H9 (cell line): Measurements from ENCODE around the gene IFT81. TPM values are rescaled to one million over a fixed set of nuclear protein-coding genes. Genes with fewer than 3 reads are reported as not detected.

ENCODE experiments used
- DNase-seq: peaks from one replicate; pipeline ENCODE4 v3.0.0-alpha.2; 2017
- H2AFZ ChIP-seq: one replicate; pipeline ENCODE4 v1.6.1; 2013; ENCODE audit warnings: mild to moderate bottlenecking, low read length, control low read depth, moderate library complexity
- H2AK5ac ChIP-seq: 2 replicates; pipeline ENCODE4 v1.6.1; 2013; ENCODE audit warnings: low read length, control low read depth, mixed read lengths; ENCODE audit not compliant: insufficient read length
- H2BK120ac ChIP-seq: one replicate; pipeline ENCODE4 v1.6.1; 2013; ENCODE audit warnings: low read depth, mild to moderate bottlenecking, low read length, control low read depth, inconsistent platforms; ENCODE audit not compliant: poor library complexity, severe bottlenecking
- H2BK12ac ChIP-seq: 2 replicates; pipeline ENCODE4 v1.6.1; 2013; ENCODE audit warnings: low read length, control low read depth, mixed read lengths, low read depth; ENCODE audit not compliant: insufficient read length
- H2BK15ac ChIP-seq: 2 replicates; pipeline ENCODE4 v1.6.1; 2013; ENCODE audit warnings: low read depth, low read length, control low read depth
- H2BK20ac ChIP-seq: one replicate; pipeline ENCODE4 v1.6.1; 2013; ENCODE audit warnings: low read depth, mild to moderate bottlenecking, low read length, control low read depth, inconsistent platforms; ENCODE audit not compliant: poor library complexity, severe bottlenecking
- H2BK5ac ChIP-seq: 2 replicates; pipeline ENCODE4 v1.6.1; 2013; ENCODE audit warnings: low read length, control low read depth, mixed read lengths; ENCODE audit not compliant: insufficient read length
- H3K14ac ChIP-seq: 2 replicates; pipeline ENCODE4 v1.6.1; 2013; ENCODE audit warnings: low read length, control low read depth; ENCODE audit not compliant: insufficient read depth
- H3K18ac ChIP-seq: 2 replicates; pipeline ENCODE4 v1.6.1; 2013; ENCODE audit warnings: low read depth, mild to moderate bottlenecking, mixed read lengths, low read length, control low read depth; ENCODE audit not compliant: insufficient read length
- H3K23ac ChIP-seq: 2 replicates; pipeline ENCODE4 v1.6.1; 2013; ENCODE audit warnings: low read length, control low read depth, mixed read lengths, low read depth; ENCODE audit not compliant: insufficient read length
- H3K23me2 ChIP-seq: 2 replicates; pipeline ENCODE4 v1.6.1; 2013; ENCODE audit warnings: low read depth, mild to moderate bottlenecking, mixed read lengths, low read length, control low read depth; ENCODE audit not compliant: insufficient read length, poor library complexity, severe bottlenecking
- H3K27ac ChIP-seq: 2 replicates; pipeline ENCODE4 v1.5.1; 2013; ENCODE audit warnings: low read length, control low read depth, mixed read lengths, low read depth; ENCODE audit not compliant: insufficient read length
- H3K27me3 ChIP-seq: 2 replicates; pipeline ENCODE4 v1.6.1; 2013; ENCODE audit warnings: low read length, control low read depth, inconsistent platforms; ENCODE audit not compliant: insufficient read depth
- H3K4ac ChIP-seq: 2 replicates; pipeline ENCODE4 v1.6.1; 2013; ENCODE audit warnings: low read depth, mild to moderate bottlenecking, control low read depth, inconsistent platforms, low read length, moderate library complexity
- H3K4me1 ChIP-seq: 2 replicates; pipeline ENCODE4 v1.6.1; 2013; ENCODE audit warnings: low read length, control low read depth, inconsistent platforms; ENCODE audit not compliant: insufficient read depth
- H3K4me2 ChIP-seq: 2 replicates; pipeline ENCODE4 v1.6.1; 2013; ENCODE audit warnings: low read length, control low read depth, mixed read lengths; ENCODE audit not compliant: insufficient read length, insufficient read depth
- H3K56ac ChIP-seq: 2 replicates; pipeline ENCODE4 v1.6.1; 2013; ENCODE audit warnings: low read depth, mild to moderate bottlenecking, mixed read lengths, low read length, control low read depth; ENCODE audit not compliant: insufficient read length
- H3K79me1 ChIP-seq: 2 replicates; pipeline ENCODE4 v1.6.1; 2013; ENCODE audit warnings: low read depth, mild to moderate bottlenecking, moderate library complexity, low read length, control low read depth, inconsistent platforms; ENCODE audit not compliant: insufficient read depth, poor library complexity, severe bottlenecking
- H3K79me2 ChIP-seq: 2 replicates; pipeline ENCODE4 v1.6.1; 2013; ENCODE audit warnings: low read length, control low read depth, inconsistent platforms; ENCODE audit not compliant: insufficient read depth
- H3K9ac ChIP-seq: 2 replicates; pipeline ENCODE4 v1.6.1; 2013; ENCODE audit warnings: low read length, control low read depth, mixed read lengths; ENCODE audit not compliant: insufficient read length; ENCODE audit errors: extremely low read depth
- H3K9me3 ChIP-seq: one replicate; pipeline ENCODE4 v1.6.1; 2013; ENCODE audit warnings: low read depth, low read length, inconsistent platforms; ENCODE audit not compliant: control insufficient read depth
- H3T11ph ChIP-seq: one replicate; pipeline ENCODE4 v1.6.1; 2013; ENCODE audit warnings: mild to moderate bottlenecking, low read length, control low read depth, inconsistent platforms
- H4K20me1 ChIP-seq: one replicate; pipeline ENCODE4 v1.6.1; 2013; ENCODE audit not compliant: control insufficient read depth, insufficient read length, insufficient read depth
- H4K5ac ChIP-seq: 2 replicates; pipeline ENCODE4 v1.6.1; 2013; ENCODE audit warnings: low read depth, mild to moderate bottlenecking, mixed read lengths, low read length, control low read depth; ENCODE audit not compliant: insufficient read length
- H4K8ac ChIP-seq: replicated peaks from 2 replicates; pipeline ENCODE4 v1.6.1; 2013; ENCODE audit warnings: low read length, control low read depth, mixed read lengths, low read depth; ENCODE audit not compliant: insufficient read length
- H4K91ac ChIP-seq: 2 replicates; pipeline ENCODE4 v1.6.1; 2013; ENCODE audit warnings: low read depth, mild to moderate bottlenecking, moderate library complexity, mixed read lengths, low read length, control low read depth; ENCODE audit not compliant: insufficient read length
- H3K27ac Mint-ChIP-seq, 3 experiments: 2 replicates in 2 of 3; 3 replicates in 1 of 3; pipeline ENCODE4 v1.8.0; 2020 to 2021; ENCODE audit warnings: mixed read lengths in 3 of 3, mild to moderate bottlenecking in 1 of 3, moderate library complexity in 1 of 3
- H3K27me3 Mint-ChIP-seq: 2 replicates; pipeline ENCODE4 v1.8.0; 2021; ENCODE audit warnings: low read depth, mild to moderate bottlenecking, moderate library complexity, mixed read lengths
- H3K36me3 Mint-ChIP-seq, 3 experiments: 2 replicates in 2 of 3; 3 replicates in 1 of 3; pipeline ENCODE4 v1.8.0; 2020 to 2021; ENCODE audit warnings: low read depth in 3 of 3, mixed read lengths in 3 of 3; ENCODE audit not compliant: insufficient read depth in 1 of 3
- H3K4me1 Mint-ChIP-seq, 2 experiments: 2 replicates each; pipeline ENCODE4 v1.8.0; 2020; ENCODE audit warnings: mixed read lengths in 2 of 2
- H3K4me3 Mint-ChIP-seq, 2 experiments: 2 replicates in 1 of 2; 3 replicates in 1 of 2; pipeline ENCODE4 v1.8.0; 2020 to 2021; ENCODE audit warnings: mild to moderate bottlenecking in 2 of 2, mixed read lengths in 2 of 2, moderate library complexity in 1 of 2
- H3K9me3 Mint-ChIP-seq, 2 experiments: 2 replicates in 1 of 2; 3 replicates in 1 of 2; pipeline ENCODE4 v1.8.0; 2020; ENCODE audit warnings: mild to moderate bottlenecking in 2 of 2, mixed read lengths in 2 of 2, moderate library complexity in 1 of 2
- WGBS: extraction: QIAGEN DNeasy Blood & Tissue Kit; methylation state at CpG from one replicate; pipeline ENCODE4 v1.1.7; 2013; ENCODE audit warnings: missing lambda C conversion rate, low lambda C conversion rate, mixed read lengths; ENCODE audit not compliant: insufficient read length; ENCODE audit errors: extremely low coverage; 5-methylcytosine and 5-hydroxymethylcytosine counted together
- total RNA-seq: library from RNA; stranded (reverse); gene quantifications from 2 replicates; pipeline ENCODE4 v1.2.1, GENCODE V29; 2021
- TF ChIP-seq, protein P1 (sequence below): fragments of 200-600 bp; sonication (generic); conservative IDR thresholded peaks from 3 replicates; pipeline ENCODE4 v1.8.0; 2021; ENCODE audit warnings: antibody characterized with exemption, mild to moderate bottlenecking

The IFT81 gene
- total RNA-seq, 1 experiment from 2014 or later = 9.3 TPM

- no peak overlapping the region for H2AK5ac ChIP-seq
- H3K23ac ChIP-seq = no peak overlapping the region
- no peak overlapping the region for H3K9ac ChIP-seq
- no peak overlapping the region for H3K27ac ChIP-seq
- H2BK15ac ChIP-seq = no peak overlapping the region
- peak overlapping the region; percentile 13 to 55 (median 31); a peak in 4 of 7 replicates for H3K27ac Mint-ChIP-seq
- peak; percentile 45 for DNase-seq
- no peaks in the 10 kb centered on the region for H3K79me2 ChIP-seq
- H3K18ac ChIP-seq = no peak overlapping the region
- peaks cover 2 to 19% (median 4%) of the 10 kb centered on the region in 3 experiments; a peak in 6 of 7 replicates for H3K36me3 Mint-ChIP-seq
- H3K14ac ChIP-seq = no peak overlapping the region
- H2BK5ac ChIP-seq = no peak overlapping the region
- no peak overlapping the region for H4K8ac ChIP-seq
- H2BK12ac ChIP-seq = no peak overlapping the region
- H2AFZ ChIP-seq = no peak overlapping the region
- no peaks in the 10 kb centered on the region for H4K20me1 ChIP-seq
- TF ChIP-seq, protein P1, sequence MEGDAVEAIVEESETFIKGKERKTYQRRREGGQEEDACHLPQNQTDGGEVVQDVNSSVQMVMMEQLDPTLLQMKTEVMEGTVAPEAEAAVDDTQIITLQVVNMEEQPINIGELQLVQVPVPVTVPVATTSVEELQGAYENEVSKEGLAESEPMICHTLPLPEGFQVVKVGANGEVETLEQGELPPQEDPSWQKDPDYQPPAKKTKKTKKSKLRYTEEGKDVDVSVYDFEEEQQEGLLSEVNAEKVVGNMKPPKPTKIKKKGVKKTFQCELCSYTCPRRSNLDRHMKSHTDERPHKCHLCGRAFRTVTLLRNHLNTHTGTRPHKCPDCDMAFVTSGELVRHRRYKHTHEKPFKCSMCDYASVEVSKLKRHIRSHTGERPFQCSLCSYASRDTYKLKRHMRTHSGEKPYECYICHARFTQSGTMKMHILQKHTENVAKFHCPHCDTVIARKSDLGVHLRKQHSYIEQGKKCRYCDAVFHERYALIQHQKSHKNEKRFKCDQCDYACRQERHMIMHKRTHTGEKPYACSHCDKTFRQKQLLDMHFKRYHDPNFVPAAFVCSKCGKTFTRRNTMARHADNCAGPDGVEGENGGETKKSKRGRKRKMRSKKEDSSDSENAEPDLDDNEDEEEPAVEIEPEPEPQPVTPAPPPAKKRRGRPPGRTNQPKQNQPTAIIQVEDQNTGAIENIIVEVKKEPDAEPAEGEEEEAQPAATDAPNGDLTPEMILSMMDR = no peak
- no peaks in the 10 kb centered on the region for H3K23me2 ChIP-seq
- H3K4me2 ChIP-seq = no peak overlapping the region
- peaks cover 7 to 8% of the 10 kb centered on the region in 2 experiments for H3K4me1 Mint-ChIP-seq
- no peaks in the 10 kb centered on the region for H3K9me3 Mint-ChIP-seq
- no peaks in the 10 kb centered on the region for H3K9me3 ChIP-seq
- no CpG with 5 or more reads among the region's 4 CpGs for WGBS
- H3K27me3 Mint-ChIP-seq = no peaks in the 10 kb centered on the region
- H3K79me1 ChIP-seq = no peaks in the 10 kb centered on the region
- H3K4me1 ChIP-seq = no peaks in the 10 kb centered on the region; the same call in 1 of the 2 replicates
- no peak overlapping the region for H3K56ac ChIP-seq
- no peaks in the 10 kb centered on the region for H3K27me3 ChIP-seq
- no peak overlapping the region for H2BK120ac ChIP-seq
- no peak overlapping the region for H3T11ph ChIP-seq
- H3K4ac ChIP-seq = no peak overlapping the region
- no peak overlapping the region for H4K5ac ChIP-seq
- no peak overlapping the region for H2BK20ac ChIP-seq
- no peak overlapping the region for H3K4me3 Mint-ChIP-seq
- no peak overlapping the region for H4K91ac ChIP-seq
Observed at GRCh38 chr12:110165540-110166159, 41.5 kb downstream of the IFT81 start.
